H1 (cell line): Measurements from ENCODE around the gene MZF1. TPM values are rescaled to one million over a fixed set of nuclear protein-coding genes. Genes with fewer than 3 reads are reported as not detected.
"Not testable (repeated sequence)": the region's sequence is repeated elsewhere in the genome, so short reads cannot be mapped to it uniquely, and the experiment has no call there.

Experiments used
- CTCF ChIA-PET: fragments of 300-600 bp; sonication (Branson Sonifier 250); formaldehyde crosslinking; loops from one replicate; lab custom pipeline; 2021; ENCODE audit not compliant: partially characterized antibody; lab: Charles Lee
- POLR2A ChIA-PET: fragments of 300-600 bp; sonication (Branson Sonifier 250); formaldehyde crosslinking; loops from one replicate; lab custom pipeline; 2021; ENCODE audit warnings: inconsistent platforms; ENCODE audit not compliant: partially characterized antibody; lab: Charles Lee
- DNase-seq, 2 experiments: peaks; one replicate each; pipeline versions ENCODE4 v3.0.0 to v3.0.0-alpha.2; 2010 to 2022; ENCODE audit warnings: low spot score in 2 of 2, low read depth in 1 of 2, mixed read lengths in 1 of 2
- FAIRE-seq: peaks from 2 replicates; lab custom pipeline; 2011; peaks lifted over from hg19 to GRCh38; lab: Jason Lieb, UNC
- H2AFZ ChIP-seq: 2 replicates; pipeline ENCODE4 v1.8.1; 2012; ENCODE audit warnings: low read length, inconsistent platforms
- H2AK5ac ChIP-seq: 2 replicates; pipeline ENCODE4 v1.6.1; 2013; ENCODE audit warnings: low read depth, low read length
- H2BK120ac ChIP-seq: replicated peaks from 2 replicates; pipeline ENCODE3; 2013; ENCODE audit warnings: low read depth, low read length, inconsistent platforms
- H2BK12ac ChIP-seq: 2 replicates; pipeline ENCODE4 v1.6.1; 2013; ENCODE audit warnings: low read depth, low read length
- H2BK15ac ChIP-seq: 2 replicates; pipeline ENCODE4 v1.6.1; 2013; ENCODE audit warnings: low read length
- H2BK20ac ChIP-seq: 2 replicates; pipeline ENCODE4 v1.6.1; 2013; ENCODE audit warnings: low read length
- H2BK5ac ChIP-seq: 2 replicates; pipeline ENCODE4 v1.6.1; 2013; ENCODE audit warnings: low read depth, low read length
- H3K14ac ChIP-seq: 2 replicates; pipeline ENCODE4 v1.6.1; 2013; ENCODE audit warnings: inconsistent platforms; ENCODE audit not compliant: insufficient read length
- H3K18ac ChIP-seq: 2 replicates; pipeline ENCODE4 v1.6.1; 2013; ENCODE audit warnings: low read length; ENCODE audit errors: extremely low read depth
- H3K23ac ChIP-seq: 2 replicates; pipeline ENCODE4 v1.6.1; 2013; ENCODE audit warnings: inconsistent platforms; ENCODE audit not compliant: insufficient read length
- H3K23me2 ChIP-seq: 2 replicates; pipeline ENCODE4 v1.6.1; 2013; ENCODE audit warnings: low read depth, low read length
- H3K27ac ChIP-seq: 2 replicates; pipeline ENCODE4 v1.6.1; 2011; ENCODE audit warnings: low read depth, low read length, inconsistent platforms
- H3K27me3 ChIP-seq, 4 experiments: replicated peaks in 1 of 4; 1 replicate in 1 of 4; 2 replicates in 3 of 4; pipeline versions ENCODE4 v1.6.1 to v1.8.1; 2011 to 2013; ENCODE audit warnings: low read length in 3 of 4, mild to moderate bottlenecking in 3 of 4, inconsistent platforms in 2 of 4, mixed read lengths in 2 of 4, moderate library complexity in 1 of 4; ENCODE audit not compliant: control insufficient read depth in 3 of 4, insufficient read depth in 3 of 4; ENCODE audit errors: extremely low read depth in 1 of 4
- H3K36me3 ChIP-seq, 4 experiments: 2 replicates each; pipeline versions ENCODE4 v1.6.1 to v1.8.1; 2011 to 2013; ENCODE audit warnings: mild to moderate bottlenecking in 4 of 4, low read length in 3 of 4, moderate library complexity in 2 of 4, control low read depth in 1 of 4, inconsistent platforms in 1 of 4; ENCODE audit not compliant: insufficient read depth in 4 of 4, control insufficient read depth in 2 of 4
- H3K4ac ChIP-seq: replicated peaks from 2 replicates; pipeline ENCODE3; 2013; ENCODE audit warnings: low read length, low read depth, mixed read lengths, inconsistent platforms; ENCODE audit not compliant: insufficient read length
- H3K4me1 ChIP-seq, 4 experiments: replicated peaks in 1 of 4; 1 replicate in 1 of 4; 2 replicates in 3 of 4; pipeline versions ENCODE4 v1.6.1 to v1.8.1; 2011 to 2013; ENCODE audit warnings: low read length in 3 of 4, inconsistent platforms in 2 of 4, mixed read lengths in 1 of 4; ENCODE audit not compliant: insufficient read depth in 4 of 4, control insufficient read depth in 3 of 4
- H3K4me2 ChIP-seq, 2 experiments: 2 replicates each; pipeline versions ENCODE4 v1.6.1 to v1.8.1; 2011 to 2013; ENCODE audit warnings: low read depth in 2 of 2, low read length in 2 of 2, control low read depth in 1 of 2, inconsistent platforms in 1 of 2, mild to moderate bottlenecking in 1 of 2; ENCODE audit not compliant: insufficient read depth in 1 of 2
- H3K4me3 ChIP-seq, 4 experiments: fragments of 200-600, 300-600 bp in 1 of 4; sonication (generic), shearing (Covaris generic), sonication (Bioruptor Twin) in 1 of 4; 2 replicates each; pipeline versions ENCODE4 v1.5.1 to v1.8.1; 2011 to 2016; ENCODE audit warnings: low read length in 4 of 4, low read depth in 3 of 4, control low read depth in 2 of 4, inconsistent platforms in 2 of 4, mild to moderate bottlenecking in 2 of 4, mixed read lengths in 1 of 4, moderate library complexity in 1 of 4; ENCODE audit not compliant: insufficient read depth in 2 of 4; ENCODE audit errors: extremely low read depth in 1 of 4
- H3K56ac ChIP-seq: replicated peaks from 2 replicates; pipeline ENCODE3; 2013; ENCODE audit warnings: low read depth, mild to moderate bottlenecking, mixed read lengths, low read length, inconsistent platforms; ENCODE audit not compliant: insufficient read length
- H3K79me1 ChIP-seq: 2 replicates; pipeline ENCODE4 v1.6.1; 2013; ENCODE audit warnings: low read depth, low read length, control low read depth
- H3K79me2 ChIP-seq, 2 experiments: 2 replicates each; pipeline versions ENCODE4 v1.6.1 to v1.8.1; 2012 to 2013; ENCODE audit warnings: low read length in 2 of 2, mild to moderate bottlenecking in 2 of 2, inconsistent platforms in 1 of 2; ENCODE audit not compliant: insufficient read depth in 2 of 2, control insufficient read depth in 1 of 2
- H3K9ac ChIP-seq, 4 experiments: replicated peaks in 1 of 4; 1 replicate in 1 of 4; 2 replicates in 3 of 4; pipeline versions ENCODE4 v1.6.1 to v1.8.1; 2011 to 2013; ENCODE audit warnings: low read depth in 3 of 4, low read length in 3 of 4, control low read depth in 2 of 4, mild to moderate bottlenecking in 2 of 4, moderate library complexity in 2 of 4, inconsistent platforms in 1 of 4; ENCODE audit errors: extremely low read depth in 1 of 4
- H3K9me3 ChIP-seq, 2 experiments: 2 replicates each; pipeline versions ENCODE4 v1.6.1 to v1.8.1; 2012 to 2013; ENCODE audit warnings: mild to moderate bottlenecking in 2 of 2, moderate library complexity in 2 of 2, control low read depth in 1 of 2, inconsistent platforms in 1 of 2, low read depth in 1 of 2, low read length in 1 of 2, mixed read lengths in 1 of 2; ENCODE audit not compliant: insufficient read depth in 2 of 2
- H4K20me1 ChIP-seq, 2 experiments: replicated peaks in 1 of 2; 2 replicates each; pipeline versions ENCODE3 to v1.8.1; 2011 to 2013; ENCODE audit warnings: inconsistent platforms in 2 of 2, low read length in 2 of 2, mild to moderate bottlenecking in 1 of 2; ENCODE audit not compliant: insufficient read depth in 2 of 2, control insufficient read depth in 1 of 2
- H4K5ac ChIP-seq: 2 replicates; pipeline ENCODE4 v1.6.1; 2013; ENCODE audit warnings: low read length, low read depth, mixed read lengths, inconsistent platforms; ENCODE audit not compliant: insufficient read length
- H4K8ac ChIP-seq: 2 replicates; pipeline ENCODE4 v1.8.0; 2013; ENCODE audit warnings: mild to moderate bottlenecking, moderate library complexity, low read length, inconsistent platforms; ENCODE audit not compliant: insufficient read depth; ENCODE audit errors: extremely low read depth
- H4K91ac ChIP-seq: replicated peaks from 2 replicates; pipeline ENCODE3; 2013; ENCODE audit warnings: low read length, mixed read lengths, inconsistent platforms; ENCODE audit not compliant: insufficient read length
- ASH2L ChIP-seq: fragments of 200-600, 300-600 bp; sonication (generic); IDR thresholded peaks from one replicate; pipeline ENCODE4 v1.7.1; 2017; ENCODE audit warnings: low read length
- CBX8 ChIP-seq: fragments of 300-800, 300-1000 bp; sonication (generic); IDR thresholded peaks from 2 replicates; pipeline ENCODE4 v1.7.1; 2016; ENCODE audit warnings: low read depth, low read length, borderline replicate concordance
- CEBPB ChIP-seq: IDR thresholded peaks from 2 replicates; pipeline ENCODE4 v1.6.1; 2012; ENCODE audit warnings: low read depth, low read length
- EGR1 ChIP-seq: IDR thresholded peaks from 2 replicates; pipeline ENCODE4 v1.6.1; 2011; ENCODE audit warnings: low read depth, low read length, borderline replicate concordance
- NANOG ChIP-seq: IDR thresholded peaks from 2 replicates; pipeline ENCODE4 v1.6.1; 2011; ENCODE audit warnings: low read length, low read depth, mild to moderate bottlenecking, inconsistent platforms; ENCODE audit not compliant: insufficient read depth, poor library complexity, severe bottlenecking
- SIN3A ChIP-seq, 2 experiments: IDR thresholded peaks in 1 of 2; conservative IDR thresholded peaks in 1 of 2; 2 replicates each; pipeline ENCODE4 v1.6.1; 2011 to 2012; ENCODE audit warnings: low read length in 2 of 2, improper control_type of control experiment in 1 of 2, low read depth in 1 of 2, mild to moderate bottlenecking in 1 of 2
- TEAD4 ChIP-seq: IDR thresholded peaks from 2 replicates; pipeline ENCODE4 v1.6.1; 2012; ENCODE audit warnings: low read depth, low read length, inconsistent platforms, mixed read lengths
- WGBS, 2 experiments: shearing (Covaris generic) in 1 of 2; methylation state at CpG; one replicate each; pipeline versions ENCODE4 v1.1.6 to v1.1.7; 2013 to 2015; ENCODE audit warnings: low lambda C conversion rate in 2 of 2, mixed read lengths in 2 of 2, inconsistent platforms in 1 of 2, low coverage in 1 of 2, missing lambda C conversion rate in 1 of 2; ENCODE audit not compliant: insufficient replicate concordance in 2 of 2, insufficient coverage in 1 of 2, insufficient read length in 1 of 2; ENCODE audit errors: extremely low coverage in 1 of 2, missing lambda C conversion rate in 1 of 2; 5-methylcytosine and 5-hydroxymethylcytosine counted together
- polyA plus RNA-seq, 7 experiments: library from polyadenylated mRNA; depleted of rRNA in 3 of 7; stranded (reverse) in 5 of 7; unstranded in 2 of 7; fragments of >200 nt in 5 of 7; fragments of 200-250 nt in 2 of 7; gene quantifications; 1 replicate in 5 of 7; 2 replicates in 1 of 7; 4 replicates in 1 of 7; pipeline versions ENCODE4 v1.2.1 to v1.2.3, GENCODE V29; 2011 to 2013; ENCODE audit warnings: missing spikeins in 2 of 7, mixed read lengths in 2 of 7
- total RNA-seq: library from RNA; stranded (reverse); fragmentation: NEBNext Ultra II Directional; extraction: Animal tissue kit (Norgen Biotek cat#: 25700); gene quantifications from 2 replicates; pipeline ENCODE4 v1.2.1, GENCODE V29; 2021
- TF ChIP-seq, protein P1 (sequence below): IDR thresholded peaks from 2 replicates; pipeline ENCODE4 v1.6.1; 2011; ENCODE audit warnings: low read depth, mild to moderate bottlenecking, low read length; ENCODE audit not compliant: insufficient read depth
- TF ChIP-seq, protein P2 (sequence below): IDR thresholded peaks from 2 replicates; pipeline ENCODE4 v1.6.1; 2012; ENCODE audit warnings: inconsistent platforms

MZF1 gene
- total and polyA plus RNA-seq, 2 of the 8 experiments (the other 6 are each of a cell fraction or from before 2014, with no cell fraction given): 15.2 to 25.0 TPM

DNA sequence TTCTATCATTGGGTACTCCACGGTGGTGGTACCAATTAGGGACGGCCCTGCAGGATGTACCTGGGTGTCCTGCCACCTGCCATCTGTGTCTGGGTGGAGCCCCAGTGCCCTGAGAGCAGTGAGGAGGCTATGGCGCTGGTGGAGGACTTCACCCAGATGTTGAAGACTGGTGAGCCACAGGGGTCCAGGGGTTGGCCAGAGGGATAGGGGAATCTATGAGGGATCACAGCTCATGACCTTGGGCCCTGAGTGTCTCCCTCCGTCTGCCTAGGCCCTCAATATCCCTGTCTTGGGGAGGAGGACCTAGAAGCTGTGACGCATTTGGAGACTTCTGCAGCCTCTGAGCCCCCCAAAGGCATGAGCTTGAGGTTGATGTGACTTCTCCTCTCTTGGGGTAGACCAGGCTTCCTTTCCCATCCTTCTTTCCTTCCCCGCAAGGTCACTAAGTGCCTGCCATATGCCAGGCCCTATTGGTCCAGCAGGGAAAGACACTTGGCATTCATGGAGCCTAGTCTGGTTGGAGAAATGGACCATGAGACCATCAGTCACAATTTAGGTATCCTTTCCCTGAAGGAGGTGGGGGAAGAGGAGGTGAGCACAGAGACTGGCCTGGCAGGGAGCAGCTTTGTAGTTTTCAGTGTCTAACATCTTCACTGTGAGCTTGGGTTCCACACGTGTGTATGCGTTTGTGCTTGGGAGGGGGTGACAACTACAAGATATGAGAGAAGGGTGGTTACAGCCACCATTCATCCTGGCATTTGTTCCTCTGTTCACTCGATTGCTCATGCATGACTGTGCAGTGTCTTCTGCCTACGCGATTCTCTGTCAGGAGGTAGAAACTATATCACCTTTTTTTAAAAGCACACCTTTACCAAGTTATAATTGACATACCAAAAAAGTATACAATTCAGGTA, 5.1 kb upstream of the MZF1 start (continued):
- TF ChIP-seq SIN3A (conservative IDR thresholded peaks at IDR 0.05 in 1 of 2, IDR thresholded peaks at IDR 0.05 in 1 of 2; ENCODE audit: low read depth in 1 of 2, low read length in 2 of 2) (no peak), CBX8 (no peak), EGR1 (no peak), ASH2L (no peak), TEAD4 (no peak), CEBPB (no peak), NANOG (no peak)
- TF ChIP-seq, protein P1, sequence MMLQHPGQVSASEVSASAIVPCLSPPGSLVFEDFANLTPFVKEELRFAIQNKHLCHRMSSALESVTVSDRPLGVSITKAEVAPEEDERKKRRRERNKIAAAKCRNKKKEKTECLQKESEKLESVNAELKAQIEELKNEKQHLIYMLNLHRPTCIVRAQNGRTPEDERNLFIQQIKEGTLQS: no peak
- TF ChIP-seq, protein P2, sequence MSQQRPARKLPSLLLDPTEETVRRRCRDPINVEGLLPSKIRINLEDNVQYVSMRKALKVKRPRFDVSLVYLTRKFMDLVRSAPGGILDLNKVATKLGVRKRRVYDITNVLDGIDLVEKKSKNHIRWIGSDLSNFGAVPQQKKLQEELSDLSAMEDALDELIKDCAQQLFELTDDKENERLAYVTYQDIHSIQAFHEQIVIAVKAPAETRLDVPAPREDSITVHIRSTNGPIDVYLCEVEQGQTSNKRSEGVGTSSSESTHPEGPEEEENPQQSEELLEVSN: no peak

DNA sequence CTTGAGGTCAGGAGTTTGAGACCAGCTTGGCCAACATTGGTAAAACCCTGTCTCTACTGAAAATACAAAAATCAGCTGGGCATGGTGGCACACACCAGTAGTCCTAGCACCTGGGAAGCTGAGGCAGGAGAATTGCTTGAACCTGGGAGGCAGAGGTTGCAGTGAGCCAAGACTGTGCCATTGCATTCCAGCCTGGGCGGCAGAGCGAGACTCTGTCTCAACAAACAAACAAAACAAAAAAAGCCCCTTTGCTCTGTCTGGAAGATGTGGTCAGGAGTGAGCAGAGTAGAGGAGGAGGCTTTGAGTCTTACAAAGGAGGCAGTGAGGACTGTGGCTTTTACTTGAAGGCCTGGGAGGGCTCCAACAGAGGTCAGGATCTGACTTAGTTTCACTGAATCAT, 4.4 kb upstream of the MZF1 start:
- H3K36me3 ChIP-seq, H3K27ac ChIP-seq, FAIRE-seq, H2BK12ac ChIP-seq, H4K8ac ChIP-seq, H3K18ac ChIP-seq, H3K4me3 ChIP-seq, H3K14ac ChIP-seq, H2AFZ ChIP-seq, H4K91ac ChIP-seq, H4K20me1 ChIP-seq, H3K79me1 ChIP-seq, H3K56ac ChIP-seq, H2BK15ac ChIP-seq, H3K4ac ChIP-seq, H2BK120ac ChIP-seq, H3K9me3 ChIP-seq, DNase-seq, H3K4me2 ChIP-seq, H2BK5ac ChIP-seq, H2AK5ac ChIP-seq, H3K9ac ChIP-seq, H4K5ac ChIP-seq, H2BK20ac ChIP-seq, H3K23ac ChIP-seq, H3K79me2 ChIP-seq, H3K27me3 ChIP-seq: not testable (repeated sequence)
- CTCF ChIA-PET: interaction anchor here (3.1 kb wide), 1 partner anchor 58 kb away, joined by 18 read pairs; the partner anchor contains the start of gene ZBTB45
- Histone ChIP-seq H3K4me1 (peaks cover 0 to 14% (median 0%) of the 10 kb centered on the region in 4 experiments; a peak in 4 of 7 replicates), H3K23me2 (peaks cover 13% of the 10 kb centered on the region)
- 95% methylated on average over 2 of the region's 2 CpGs; no CpG with 5 or more reads in 1 of the 2 experiments for whole genome bisulfite sequencing, 2 experiments
- POLR2A ChIA-PET: interaction anchor here (1.1 to 8.4 kb wide), 3 partner anchors 15 to 58 kb away, joined by 4 to 82 read pairs (median 4); partner anchors contain the start of gene ZBTB45
